ENCODE data around the gene SCAMP4.
"Not testable (repeated sequence)": the region's sequence is repeated elsewhere in the genome, so short reads cannot be mapped to it uniquely, and the experiment has no call there.

SCAMP4 gene

DNA sequence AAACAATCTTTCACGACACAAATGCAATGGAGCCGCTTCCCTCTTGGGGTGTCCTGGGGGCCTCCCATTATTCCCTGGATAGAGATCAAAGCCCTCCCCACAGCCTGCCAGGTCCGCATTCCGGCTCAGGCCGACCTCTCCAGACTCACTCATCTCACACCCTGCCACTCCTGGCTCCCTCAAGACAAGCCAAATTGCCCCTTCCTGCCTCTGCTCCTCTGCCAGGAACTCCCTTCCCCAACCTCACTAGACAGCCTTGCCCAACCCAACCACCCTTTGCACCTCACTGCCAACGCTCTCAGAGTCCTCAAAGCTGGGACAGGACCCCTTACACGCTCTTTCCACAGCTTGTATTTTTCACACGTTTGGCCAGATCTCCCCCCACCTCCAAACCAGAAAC lies 21.4 kb upstream of the SCAMP4 start:
- no peak for DNase-seq

DNA sequence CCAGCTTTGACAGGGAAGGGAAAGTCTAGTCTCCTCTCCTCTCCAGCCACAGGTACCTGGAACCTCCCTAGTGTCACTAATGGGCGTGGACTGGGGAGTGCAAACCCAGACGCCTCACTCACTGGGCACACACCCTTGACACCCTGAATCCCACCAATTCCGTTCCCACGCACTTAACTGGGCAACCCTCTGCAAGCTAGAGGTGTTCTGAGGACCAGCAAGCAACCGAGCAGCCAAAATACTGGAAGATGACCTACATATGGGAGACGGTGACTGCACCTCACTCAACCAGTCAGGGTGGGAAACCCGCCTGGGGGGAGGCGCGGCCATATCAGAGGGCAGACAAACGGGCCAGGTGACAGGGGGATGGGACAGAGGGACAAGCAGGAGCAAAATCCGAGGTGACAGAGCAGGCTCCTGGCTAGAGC lies 20.9 kb upstream of the SCAMP4 start:
- no peak for DNase-seq

DNA sequence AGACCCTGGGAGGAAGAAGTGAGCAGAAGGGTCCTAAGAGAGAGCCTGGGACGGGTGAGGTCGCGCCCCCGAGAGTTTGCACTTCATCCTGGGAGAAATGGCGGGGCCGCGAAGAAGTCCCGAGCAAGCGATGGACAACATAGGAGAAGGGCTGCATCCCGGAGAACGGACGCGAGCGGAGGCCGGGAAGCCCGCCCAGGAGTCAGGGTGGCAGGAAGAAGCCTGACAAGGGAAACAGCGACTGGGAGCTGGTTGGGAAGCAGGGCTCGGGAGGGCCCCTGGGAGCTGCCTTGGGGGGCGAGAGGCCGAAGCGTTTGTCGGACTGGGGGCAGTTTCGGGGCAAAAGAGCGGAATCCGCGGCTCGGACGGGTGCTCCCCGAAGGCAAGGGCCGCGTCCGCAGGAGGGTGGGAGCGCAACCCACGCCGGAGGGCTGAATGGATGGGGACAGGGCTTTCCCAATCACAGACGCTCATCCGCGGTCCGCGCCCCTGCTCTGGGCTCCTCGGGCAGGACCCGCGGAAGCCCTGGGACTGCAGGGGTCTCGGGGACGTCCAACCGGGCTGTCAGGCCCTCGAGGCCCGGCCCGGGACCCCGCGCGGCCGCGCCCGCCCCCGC lies 20.4 kb upstream of the SCAMP4 start:
- DNase-seq, result no peak

DNA sequence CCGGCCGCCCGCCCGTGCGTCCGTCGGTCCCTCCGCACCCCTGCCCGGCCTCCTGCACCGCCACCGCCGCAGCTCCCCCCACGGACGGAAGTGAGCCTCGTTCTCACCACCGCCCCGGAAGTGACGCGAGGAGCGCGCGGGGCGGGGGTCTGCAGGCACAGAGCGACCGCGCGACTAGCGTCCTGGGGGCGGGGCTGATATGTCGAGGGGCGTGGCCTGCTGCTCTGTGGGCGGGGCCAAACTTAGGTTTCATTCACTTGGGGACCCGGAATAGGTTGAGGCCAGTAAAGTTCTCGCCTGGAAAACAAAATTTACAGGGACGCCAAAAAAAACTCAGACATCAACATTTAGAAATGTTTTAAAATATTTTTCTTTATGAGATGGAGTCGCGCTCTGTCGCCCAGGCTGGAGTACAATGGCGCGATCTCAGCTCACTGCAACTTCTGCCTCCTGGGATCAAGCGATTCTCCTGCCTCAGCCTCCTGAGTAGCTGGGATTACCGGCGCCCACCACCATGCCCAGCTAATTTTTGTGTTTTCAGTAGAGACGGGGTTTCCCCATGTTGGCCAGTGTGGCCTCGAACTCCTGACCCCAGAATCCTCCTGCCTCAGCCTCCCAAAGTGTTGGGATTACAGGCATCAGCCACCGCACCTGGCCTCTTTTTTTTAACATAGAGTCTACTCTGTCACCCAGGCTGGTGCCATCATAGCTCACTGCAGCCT lies 19.6 kb upstream of the SCAMP4 start, which contains the start of gene ABHD17A:
Gene ABHD17A (minus strand): TSS at position 99 of the 722 bp plus-strand sequence. CDS start 3,930 bp downstream, outside the sequence.
- peak; percentile 93 for DNase-seq

DNA sequence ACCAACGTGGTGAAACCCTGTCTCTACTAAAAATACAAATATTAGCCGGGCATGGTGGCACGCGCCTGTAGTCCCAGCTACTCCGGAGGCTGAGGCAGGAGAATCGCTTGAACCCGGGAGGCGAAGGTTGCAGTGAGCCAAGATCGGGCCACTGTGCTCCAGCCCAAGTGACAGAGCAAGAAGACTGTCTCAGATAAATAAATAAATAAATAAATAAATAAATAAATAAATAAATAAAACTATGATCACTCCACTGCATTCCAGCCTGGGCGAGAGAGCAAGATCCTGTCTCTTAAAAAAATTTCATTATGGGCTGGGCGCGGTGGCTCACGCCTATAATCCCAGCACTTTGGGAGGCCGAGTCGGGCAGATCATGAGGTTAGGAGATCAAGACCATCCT lies 18.8 kb upstream of the SCAMP4 start:
- not testable (repeated sequence) for DNase-seq

DNA sequence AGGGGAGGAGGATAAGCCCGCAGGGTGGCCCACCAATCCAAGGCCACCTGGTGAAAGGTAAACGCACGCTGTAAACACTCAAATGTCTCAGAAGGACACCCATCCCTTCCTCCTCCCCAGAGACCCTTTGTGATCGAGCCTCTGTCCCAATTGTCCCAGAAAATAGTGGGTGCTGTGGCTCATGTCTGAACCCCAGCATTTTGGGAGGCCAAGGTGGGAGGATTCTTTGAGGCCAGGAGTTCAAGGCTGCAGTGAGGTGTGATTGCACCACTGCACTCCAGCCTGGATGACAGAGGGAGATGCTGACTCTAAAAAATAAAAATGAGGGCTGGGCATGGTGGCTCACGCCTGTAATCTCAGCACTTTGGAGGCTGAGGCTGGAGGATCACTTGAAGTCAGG lies 16.8 kb upstream of the SCAMP4 start:
- no peak for DNase-seq

DNA sequence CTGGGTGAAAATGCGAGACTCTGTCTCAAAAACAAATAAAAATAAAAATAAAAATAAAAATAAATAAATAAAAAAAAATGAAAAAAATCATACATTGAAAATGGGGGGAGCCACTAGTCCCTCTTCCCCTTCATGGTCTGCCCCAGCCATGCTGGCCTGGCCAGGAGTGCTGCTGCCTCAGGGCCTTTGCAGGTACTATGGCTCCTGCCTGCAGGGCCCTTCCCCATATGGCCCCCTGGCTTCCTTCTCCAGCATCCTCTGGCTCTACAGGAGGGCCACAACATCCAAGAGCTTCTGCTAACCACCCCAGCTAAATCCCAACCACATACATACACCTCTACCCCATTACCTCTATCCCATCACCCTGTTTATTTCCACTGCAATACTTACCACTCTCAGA lies 15.3 kb upstream of the SCAMP4 start:
- no peak for DNase-seq

DNA sequence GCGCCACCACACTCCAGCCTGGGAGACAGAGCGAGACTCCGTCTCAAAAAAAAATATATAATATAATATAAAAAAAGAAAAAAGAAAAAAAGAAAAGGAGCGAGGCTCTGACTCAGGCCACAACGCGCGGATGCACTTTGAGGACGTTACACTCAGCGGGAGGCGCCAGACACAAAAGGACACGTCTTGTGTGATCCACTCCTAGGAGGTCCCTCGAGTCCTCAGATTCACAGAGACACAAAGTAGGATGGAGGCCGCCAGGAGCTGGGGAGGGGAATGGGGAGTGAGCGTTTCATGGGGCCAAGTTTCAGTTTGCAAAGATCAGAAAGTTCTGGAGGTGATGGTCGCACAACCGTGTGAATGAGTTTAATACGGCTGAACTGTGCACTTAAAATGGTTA lies 11.4 kb upstream of the SCAMP4 start:
- DNase-seq, result no peak

DNA sequence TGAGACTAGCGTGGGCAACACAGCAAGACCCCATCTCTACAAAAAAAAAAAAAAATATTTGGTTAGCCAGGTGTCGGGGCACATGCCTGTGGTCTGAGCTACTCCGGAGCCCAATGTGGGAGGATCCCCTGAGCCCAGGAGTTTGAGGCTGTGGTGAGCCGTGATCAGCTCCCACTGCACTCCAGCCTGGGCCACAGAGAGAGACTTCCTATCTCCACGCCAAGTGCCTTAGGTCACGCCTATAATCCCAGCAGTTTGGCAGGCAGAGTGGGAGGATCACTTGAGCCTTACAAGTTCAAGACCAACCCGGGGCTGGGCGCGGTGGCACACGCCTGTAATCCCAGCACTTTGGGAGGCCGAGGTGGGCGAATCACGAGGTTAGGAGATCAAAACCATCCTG lies 8.7 kb upstream of the SCAMP4 start:
- no peak for DNase-seq

DNA sequence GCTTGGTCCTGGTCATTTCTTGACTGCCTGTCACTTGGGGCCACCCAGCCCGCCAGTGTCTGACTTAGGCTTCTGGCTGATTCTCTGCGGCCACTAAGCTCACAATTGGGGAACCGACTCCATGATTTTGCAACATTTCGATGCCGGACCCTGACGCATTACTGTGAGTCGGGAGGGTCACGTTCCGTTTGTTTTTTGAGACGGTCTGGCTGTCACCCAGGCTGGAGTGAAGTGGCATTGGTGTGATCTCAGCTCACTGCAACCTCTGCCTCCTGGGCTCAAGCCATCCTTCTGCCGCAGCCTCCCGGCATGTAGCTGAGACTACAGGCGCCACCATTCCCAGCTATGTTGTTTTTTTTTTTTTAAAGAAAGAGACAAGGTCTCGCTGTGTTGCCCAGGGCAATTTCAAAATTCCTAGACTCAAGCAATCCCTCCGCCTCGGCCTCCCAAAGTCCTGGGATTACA lies 3.2 kb upstream of the SCAMP4 start:
- no peak for DNase-seq

DNA sequence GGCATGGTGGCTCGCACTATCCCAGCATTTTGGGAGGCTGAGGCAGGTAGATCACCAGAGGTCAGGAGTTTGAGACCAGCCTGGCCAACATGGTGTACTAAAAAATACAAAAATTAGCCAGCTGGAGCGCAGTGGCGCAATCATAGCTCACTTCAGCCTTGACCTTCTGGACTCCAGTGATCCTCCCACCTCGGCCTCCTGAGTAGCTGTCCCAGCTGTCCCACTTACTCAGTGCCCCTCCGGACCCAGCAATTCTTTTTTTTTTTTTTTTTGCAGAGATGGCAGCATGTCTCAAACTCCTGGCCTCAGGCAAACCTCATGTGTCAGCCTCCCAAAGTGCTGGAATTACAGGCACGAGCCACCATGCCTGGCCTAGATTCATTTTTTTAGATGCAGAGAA lies 2.3 kb upstream of the SCAMP4 start:
- DNase-seq, result no peak

DNA sequence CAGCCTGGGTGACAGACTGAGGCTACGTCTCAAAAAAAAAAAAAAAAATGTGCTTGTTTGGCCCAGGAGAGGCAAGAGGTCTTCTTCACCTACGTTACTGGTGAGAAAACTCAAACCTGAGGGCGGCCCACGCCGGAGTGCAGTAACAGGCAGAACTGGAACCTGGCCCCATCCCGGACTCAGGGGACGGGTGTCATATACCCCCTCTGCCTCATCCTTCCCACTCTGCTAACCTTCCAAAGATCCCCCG lies 414 bp upstream of the SCAMP4 start:
- DNase-seq, result no peak

DNA sequence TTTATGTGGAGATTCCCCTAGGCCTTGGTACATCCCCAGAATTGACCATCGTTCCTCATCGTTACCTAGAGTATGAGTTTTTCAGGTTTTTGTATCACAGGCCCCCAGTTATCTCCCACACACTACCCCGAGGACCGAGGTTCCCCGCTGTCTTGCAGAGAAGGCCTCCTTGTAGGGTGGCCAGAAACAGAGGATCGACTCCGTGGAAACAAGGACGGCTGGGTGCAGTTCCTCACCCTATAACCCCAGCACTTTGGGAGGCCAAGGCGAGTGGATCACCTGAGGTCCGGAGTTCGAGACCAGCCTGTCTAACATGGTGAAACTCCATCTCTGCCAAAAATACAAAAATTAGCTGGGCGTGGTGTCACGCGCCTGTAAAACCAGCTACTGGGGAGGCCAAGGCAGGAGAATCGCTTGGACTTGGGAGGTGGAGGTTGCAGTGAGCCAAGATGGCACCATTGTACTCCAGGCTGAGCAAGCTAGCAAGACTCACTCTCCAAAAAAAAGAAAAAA lies 720 bp downstream of the SCAMP4 start:
- DNase-seq, result no peak

DNA sequence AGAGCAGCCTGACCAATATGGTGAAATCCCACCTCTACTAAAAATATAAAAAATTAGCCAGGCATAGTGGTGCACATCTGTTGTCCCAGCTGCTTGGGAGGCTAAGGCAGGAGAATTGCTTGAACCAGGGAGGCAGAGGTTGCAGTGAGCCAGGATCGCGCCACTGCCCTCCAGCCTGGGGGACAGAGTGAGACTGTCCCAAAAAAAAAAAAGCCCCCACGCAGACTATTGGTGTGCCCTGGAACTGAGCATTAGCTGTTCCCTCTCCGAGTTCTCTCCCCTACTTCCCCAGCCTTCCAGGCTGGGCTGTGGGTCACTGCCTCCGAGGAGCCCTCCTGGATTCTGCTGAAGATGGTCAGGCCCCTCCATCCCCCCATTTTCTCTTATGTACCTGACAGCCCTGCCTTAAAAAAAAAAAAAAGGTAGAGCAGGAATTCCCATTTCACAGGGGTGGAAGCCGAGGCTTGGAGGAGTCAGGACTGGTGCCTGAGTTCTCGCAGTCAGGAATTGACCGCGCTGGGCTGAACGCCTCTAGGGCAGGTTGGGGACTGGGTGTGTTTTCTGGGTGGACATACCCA lies 1.9 kb downstream of the SCAMP4 start:
- no peak for DNase-seq

DNA sequence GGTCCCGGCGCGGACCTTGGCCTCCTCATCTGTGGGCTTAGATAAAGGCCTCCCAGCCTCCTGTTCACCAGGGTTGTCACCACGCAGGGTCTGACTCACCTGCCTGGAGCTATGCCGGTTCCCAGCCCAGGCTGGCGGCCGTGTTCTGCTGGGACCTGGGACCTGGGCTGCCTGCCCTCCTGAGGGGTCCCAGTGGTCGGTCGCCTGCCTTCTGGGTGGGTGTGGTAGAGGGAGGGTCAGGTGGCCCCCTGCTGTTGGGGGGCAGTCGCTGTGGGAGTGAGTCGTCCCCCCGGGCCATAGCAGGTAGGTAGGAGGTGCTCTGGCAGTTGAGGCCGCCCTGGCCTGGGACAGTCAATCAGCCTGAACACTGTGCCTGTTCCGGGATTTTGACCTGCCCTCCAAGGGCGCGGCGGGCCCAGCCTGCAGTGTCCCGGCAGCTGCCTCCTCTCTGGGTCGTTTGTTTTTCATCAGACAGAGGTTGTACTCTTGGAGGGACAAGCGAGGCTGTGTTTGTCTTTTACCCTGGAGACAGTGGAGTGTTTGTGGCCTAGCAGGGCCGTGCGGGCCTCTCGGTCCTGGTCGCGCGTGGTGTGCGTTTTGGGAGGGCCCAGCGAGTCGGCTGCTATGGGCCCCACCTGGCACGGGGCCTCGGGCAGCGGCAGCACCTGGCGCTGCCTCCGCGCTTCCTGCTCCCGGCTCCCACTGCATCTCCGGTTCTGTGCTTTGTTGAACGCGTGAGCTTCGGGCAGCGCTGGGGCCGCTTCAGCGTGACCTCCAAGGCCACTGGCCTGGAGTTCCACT lies 2.6 kb downstream of the SCAMP4 start:
- DNase-seq, result no peak

DNA sequence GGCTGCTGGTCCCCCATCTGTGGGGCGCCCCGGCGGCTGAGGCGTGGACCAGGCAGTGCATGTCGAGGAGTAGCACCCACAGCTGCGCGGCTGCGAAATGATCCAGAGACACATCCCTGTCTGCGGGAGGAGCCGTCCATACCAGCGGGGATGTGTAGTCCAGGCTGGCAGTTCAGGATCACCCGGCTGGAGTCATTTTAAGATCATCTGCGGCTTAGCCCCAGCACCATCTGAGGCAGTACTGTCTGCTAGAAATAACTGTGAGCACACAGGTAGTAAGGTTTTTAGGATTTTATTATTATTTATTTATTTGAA lies 3.1 kb downstream of the SCAMP4 start:
- DNase-seq, result no peak

DNA sequence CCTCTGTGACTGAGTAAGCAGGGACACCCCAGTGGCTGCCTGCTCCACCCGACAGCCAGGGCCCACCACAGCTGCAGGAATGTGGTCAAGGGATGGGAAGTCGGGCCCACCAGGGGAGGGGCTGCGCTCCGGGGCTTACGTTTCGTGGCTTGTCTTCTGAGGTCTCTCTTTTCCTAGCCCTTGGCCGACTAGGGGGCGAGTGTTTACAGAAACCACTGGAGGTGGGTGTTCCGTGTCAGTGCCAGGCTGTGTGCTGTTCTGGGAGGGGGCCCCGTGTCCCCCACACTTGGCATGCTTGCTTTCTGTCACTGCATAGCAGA lies 4.5 kb downstream of the SCAMP4 start:
- DNase-seq, result no peak

DNA sequence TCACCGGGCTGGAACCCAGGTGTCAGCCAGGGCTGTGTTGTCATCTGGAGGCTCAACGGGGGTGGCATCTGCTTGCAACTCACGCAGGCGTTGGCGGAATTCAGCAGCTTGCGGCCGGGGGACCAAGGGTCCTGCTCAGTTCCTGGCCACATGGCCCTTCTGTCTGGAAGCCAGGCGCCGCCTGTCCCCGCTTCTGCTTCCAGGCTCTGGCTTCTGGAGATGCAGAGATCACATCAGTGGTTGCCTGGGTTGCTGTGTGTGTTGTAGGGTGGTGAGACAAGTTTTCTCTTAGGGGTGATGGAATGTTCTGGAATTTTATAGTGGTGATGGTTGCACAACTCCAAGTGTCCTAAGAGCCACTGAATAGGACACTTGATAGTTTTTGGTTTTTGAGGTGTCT lies 5.0 kb downstream of the SCAMP4 start:
- DNase-seq, result no peak

DNA sequence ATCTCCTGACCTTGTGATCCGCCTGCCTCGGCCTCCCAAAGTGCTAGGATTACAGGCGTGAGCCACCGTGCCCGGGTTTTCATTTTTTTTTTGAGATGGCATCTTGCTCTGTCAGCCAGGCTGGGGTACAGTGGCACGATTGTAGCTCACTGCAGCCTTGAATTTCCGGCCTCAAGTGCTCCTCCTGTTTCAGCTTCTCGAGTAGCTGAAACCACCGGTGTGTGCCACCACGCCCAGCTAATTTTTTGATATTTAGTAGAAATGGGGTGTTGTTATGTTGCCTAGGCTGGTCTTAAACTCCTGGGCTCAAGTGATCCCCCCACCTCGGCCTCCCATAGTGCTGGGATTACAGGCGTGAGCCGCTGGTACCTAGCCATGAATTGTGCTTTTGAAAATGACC lies 5.9 kb downstream of the SCAMP4 start:
- no peak for DNase-seq

DNA sequence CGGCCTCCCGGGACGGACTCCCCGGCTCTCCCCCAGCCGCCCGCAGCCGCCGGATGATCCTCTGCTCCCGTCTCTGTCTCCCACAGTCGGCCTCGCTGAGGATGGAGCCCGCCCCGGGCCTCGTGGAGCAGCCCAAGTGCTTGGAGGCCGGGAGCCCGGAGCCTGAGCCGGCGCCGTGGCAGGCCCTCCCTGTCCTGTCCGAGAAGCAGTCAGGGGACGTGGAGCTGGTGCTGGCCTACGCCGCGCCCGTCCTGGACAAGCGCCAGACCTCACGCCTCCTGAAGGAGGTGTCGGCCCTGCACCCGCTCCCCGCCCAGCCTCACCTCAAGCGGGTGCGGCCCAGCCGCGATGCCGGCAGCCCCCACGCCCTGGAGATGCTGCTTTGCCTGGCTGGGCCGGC lies 6.8 kb downstream of the SCAMP4 start:
- DNase-seq, result no peak

DNA sequence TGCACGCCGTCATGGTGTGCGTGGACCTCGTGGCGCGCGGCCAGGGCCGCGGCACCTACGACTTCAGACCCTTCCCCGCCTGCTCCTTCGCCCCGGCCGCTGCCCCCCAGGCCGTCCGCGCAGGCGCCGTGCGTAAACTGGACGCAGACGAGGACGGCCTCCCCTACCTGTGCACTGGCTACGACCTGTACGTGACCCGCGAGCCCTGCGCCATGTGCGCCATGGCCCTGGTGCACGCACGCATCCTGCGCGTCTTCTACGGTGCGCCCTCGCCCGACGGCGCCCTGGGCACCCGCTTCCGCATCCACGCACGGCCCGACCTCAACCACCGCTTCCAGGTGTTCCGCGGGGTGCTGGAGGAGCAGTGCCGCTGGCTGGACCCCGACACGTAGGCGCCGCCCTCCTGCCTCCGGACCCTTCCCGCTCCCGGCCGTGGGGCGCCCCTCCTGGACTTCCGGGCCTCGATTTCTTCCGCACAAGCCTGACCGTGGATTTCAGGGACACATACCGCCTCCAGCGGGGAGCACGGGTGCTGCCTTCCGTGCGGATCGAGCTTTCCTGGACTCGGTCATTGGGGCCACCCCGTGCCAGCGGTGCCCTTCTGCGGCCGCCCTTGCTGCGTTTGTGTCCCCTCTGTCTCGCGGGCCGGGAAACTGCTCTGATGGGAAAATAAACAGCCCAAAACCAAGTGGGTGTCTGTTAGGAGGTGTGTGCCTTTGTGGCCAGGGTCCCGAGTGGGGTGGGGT lies 7.7 kb downstream of the SCAMP4 start:
- no peak for DNase-seq

DNA sequence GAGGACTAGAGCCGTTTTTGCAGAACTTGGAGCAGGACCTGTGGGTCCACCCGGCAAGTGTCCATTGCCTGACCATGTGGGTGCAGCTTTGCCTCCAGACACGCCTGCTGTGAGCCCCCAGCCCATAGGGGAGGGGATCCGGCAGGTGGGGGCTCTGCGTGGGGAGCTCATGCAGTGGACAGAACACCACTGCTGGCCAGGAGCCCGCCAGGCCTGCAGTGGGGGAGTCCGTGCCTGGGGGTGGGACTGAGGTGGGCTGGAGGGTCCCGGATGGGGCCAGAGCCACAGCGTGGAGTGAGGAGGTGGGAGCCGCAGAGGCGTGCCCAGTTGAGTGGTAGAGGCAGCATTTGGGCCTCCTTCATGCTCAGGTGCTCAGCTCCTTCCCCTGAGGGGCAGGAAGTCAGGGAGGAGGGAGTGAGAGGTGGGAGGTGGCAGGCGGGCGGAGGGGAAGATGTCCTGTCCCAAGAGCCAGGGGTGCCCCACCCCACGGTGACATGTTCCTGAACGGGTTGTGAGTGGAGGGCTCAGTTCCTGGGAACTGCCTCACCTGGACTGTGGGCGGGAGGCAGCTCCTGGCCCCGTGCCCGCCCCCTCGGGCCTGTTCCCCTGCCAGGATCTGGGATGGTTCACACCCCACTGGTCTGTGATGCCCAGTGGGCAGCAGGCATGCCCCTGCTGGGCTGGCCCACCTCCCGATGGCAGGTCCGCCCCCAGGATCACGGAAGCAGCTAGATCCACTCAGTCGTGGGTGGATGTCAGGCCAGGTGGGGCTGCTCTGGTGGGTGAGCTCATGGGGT lies 8.8 kb downstream of the SCAMP4 start:
- DNase-seq, result no peak
